Stimulated activated CD8-positive, alpha-beta memory T cell treated with anti-CD3 and anti-CD28 coated beads, Interleukin-15, amount 100 ng/mL, for 48 hours (primary cell): Measurements from ENCODE around the gene SEPTIN5.
A peak's percentile ranks its signal among the peaks of the same experiment; 100 is the strongest.

Experiments used
- DNase-seq, 2 donors: peaks; one replicate each; pipeline ENCODE4 v3.0.0-alpha.2; 2020; ENCODE audit warnings: low read depth in 2 of 2

Gene SEPTIN5

DNA sequence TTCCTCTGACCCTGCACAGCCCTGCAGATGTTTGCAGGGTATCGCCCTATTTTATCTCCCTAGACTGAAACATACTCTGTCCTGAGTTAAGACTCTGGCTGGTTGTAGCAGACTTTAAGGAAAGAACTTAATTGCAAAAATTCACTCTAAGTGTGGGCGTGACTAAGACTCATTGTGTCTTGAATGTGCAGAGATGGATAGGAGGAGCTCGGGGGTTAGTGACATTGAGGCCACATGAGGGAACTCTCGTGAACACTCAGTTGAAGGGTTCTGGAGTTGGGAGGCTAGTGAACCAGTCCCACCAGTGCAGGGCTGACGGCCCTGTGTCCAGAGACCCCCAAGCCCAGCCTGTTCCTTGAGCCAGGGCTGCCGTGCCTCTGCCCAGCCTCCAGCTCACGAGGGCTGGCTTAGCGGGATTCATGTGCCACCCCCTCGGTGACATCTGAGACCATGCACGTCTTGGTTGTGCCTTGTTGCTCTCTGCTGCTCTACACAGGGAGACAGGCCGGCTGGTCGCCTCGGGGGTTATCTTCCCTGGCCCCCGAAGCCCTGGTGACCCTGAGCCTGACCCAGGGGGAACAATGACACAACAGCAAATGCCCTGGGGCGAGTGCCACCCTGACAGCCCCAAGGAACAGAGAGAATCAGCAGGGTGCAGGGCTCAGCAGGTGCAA is 34.8 kb downstream of the SEPTIN5 start:
- DNase-seq, result no peak

DNA sequence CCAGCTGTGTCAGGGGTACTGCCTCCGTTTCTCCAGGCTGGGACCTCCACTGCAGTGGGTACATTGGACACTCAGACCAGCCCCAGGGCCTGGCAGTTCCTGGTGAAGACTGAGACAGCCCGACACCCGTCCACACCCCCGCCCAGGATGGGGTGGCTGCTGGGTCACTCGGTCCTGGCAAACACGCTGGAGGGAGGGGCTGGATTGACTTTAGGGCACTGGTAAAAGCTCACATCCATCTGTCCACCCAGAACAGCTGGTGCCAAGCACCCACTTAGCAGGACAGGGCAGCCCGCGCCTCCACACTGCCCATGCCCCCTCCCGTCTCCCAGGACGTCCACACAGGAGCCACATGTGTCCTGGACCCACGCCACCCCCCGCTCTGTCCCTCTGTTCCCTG is 35.6 kb downstream of the SEPTIN5 start:
- no peak for DNase-seq

DNA sequence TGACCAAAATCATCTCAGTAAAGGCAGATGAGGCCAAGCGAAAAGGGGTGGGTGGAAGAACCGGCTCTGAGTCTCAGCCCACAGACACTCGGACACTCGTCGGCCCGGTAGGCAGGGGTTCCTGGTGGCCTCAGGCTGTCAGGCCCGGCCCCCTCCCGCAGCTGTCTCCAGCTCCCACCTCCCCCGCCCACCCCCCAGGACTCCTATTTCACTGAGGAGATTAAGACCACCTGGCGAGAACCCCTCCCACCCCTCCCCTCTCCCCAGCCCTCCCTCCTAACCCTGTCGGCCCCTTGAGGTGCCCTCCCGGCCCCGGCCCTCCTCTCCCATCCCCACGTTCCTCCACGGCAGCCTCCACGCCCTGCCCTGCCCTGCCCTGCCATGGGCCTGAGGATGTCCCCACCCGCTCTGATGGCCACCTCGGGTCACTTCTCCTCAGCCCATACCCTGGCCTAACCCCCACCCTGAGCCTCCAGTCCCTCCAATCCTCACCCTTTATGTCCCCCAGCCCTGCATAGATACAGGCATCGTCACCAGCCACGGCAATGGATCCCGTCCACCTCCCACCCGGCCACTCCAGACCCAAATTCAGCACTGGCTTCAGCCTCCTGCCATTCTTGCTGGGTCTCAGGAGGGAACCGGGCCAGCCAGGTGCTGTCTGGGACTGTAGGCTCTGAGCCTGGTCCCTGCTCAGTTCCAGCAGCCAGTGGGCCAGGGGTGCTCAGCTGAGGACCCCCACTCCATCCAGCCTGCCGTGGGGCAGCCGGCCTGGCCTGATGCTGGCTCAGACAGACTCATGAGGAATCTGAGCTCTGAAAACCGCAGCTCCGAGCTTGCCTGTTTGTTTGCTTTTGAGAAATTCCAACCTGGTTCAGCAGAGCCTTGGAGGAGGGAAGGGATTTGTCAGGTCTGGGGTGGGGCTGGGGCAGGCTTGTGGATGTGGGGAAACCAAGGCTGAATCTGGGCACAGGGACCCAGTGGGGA is 36.5 kb downstream of the SEPTIN5 start:
- no peak for DNase-seq

DNA sequence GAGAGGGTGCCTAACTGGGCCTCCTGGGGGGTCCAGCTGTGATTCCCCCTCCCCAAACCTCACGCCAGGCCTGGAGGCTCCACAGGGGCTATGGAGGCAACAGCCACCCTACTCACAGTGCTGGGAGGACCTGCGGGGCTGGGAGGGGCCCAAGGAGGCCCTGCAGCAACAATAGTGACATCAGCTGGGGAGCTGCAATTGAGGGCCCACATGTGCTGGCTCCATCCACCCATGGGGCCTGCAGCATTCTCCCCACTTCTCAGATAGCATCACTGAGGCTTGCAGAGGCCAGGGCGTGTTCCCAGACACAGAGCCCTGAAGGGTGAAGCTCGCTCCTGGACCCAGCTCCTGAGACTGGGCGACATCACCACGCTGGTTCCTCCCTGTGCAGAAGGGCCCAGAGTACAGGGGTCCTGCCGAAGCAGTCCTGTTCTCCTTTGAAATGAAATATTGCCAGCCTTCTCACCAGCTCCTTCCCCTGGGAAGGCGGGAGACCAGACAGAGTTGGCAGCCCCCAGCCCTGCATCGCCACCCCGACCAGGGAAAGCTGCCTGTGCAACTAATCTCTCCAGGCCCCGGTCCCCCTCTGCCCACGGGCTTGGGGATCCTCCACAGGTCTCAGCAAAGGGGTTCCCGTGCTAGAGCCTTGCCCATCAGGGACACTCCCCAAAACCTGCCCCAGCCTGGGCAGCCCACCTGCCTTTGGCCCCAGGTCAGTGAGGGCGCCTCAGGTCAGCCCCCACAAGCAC is 37.4 kb downstream of the SEPTIN5 start:
- no peak for DNase-seq

DNA sequence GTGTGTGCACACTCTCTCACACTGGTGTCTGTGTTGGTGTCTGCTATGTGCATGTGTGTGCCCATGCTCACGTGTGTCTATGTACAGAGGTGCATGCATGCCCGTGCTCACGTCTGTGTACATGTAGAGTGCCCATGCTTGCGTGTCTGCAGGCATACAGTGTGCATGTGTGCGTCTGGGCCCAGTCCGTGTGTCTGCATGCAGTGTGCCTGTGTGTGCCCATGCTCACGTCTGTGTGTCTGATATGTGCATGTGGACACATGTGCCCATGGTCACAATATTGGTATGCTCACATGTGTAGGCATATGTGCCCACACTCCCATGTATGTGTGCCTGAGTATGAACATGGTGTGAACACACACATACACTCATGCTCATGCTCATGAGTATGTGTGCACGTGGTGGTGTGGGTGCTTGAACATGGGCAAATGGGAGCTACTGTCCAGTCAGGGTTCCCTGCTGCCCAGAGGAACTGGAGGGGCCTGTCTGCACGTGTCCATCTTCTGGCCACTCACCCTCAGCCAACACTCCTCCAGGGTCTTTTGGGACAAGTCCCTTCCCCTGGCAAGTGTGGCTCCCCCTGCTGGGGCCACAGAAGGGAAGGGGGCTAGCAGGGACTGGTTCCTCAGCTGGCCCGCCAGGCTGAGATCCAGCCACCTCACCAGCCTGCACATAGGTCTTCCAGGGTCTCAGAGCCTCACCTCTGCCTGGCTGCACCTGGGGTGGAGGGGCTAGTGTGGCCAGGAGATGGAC is 39.0 kb downstream of the SEPTIN5 start:
- no peak for DNase-seq

DNA sequence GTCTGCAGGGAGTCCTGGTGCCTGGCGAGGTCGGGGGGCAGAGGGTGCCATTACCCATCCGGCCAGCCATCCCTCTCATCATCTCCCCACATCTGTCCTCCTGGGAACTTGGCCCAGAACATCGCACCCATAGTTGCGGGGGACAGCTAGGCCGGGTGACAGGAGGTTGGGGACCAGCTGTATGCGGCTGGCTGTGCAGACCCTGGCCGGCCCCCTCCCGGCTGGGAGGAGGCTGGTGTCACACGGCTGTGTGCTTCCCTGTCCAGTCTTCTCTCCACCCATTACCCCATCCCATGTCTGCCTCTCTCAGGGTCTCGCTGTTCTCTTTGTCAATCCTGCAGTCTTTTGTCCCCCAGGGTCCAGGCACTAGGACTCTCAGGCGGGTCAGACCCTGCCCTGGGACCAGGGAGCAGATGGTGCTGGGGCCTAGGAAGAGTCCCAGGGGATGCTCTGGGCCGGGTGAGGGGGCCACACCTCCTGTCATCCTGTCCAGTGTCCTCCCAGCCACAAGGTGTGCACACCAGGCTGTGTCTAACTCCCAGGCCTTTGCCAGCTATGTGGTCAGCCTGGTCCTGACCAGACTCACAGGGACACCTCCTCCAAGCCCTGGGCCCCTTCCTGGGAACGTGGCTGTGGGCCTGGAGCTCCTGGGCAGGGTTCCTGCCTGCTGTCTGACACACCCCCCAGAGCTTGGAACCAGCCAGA is 39.8 kb downstream of the SEPTIN5 start:
- no peak for DNase-seq

DNA sequence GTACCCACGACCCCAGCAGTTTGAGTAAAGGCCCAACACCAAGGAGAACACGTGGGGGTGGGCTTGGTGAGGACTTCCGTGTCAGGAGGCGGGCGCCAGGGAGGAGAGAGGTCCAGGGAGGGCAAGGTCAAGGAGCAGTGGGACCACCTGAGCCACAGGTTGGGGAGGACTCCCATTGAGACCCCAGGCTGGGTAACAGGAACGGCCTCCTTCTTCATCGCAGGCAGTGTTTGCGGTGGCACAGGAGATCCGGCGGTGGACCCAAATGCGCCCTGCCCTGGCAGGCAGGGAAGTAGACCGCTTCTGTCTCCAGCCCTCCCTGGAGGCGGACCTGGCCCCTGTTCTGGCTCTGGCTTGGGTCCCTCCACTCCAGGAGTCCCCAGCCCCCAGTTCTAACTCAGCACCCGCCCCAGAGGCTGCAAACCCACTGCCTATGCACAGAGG is 40.4 kb downstream of the SEPTIN5 start:
- no peak for DNase-seq

DNA sequence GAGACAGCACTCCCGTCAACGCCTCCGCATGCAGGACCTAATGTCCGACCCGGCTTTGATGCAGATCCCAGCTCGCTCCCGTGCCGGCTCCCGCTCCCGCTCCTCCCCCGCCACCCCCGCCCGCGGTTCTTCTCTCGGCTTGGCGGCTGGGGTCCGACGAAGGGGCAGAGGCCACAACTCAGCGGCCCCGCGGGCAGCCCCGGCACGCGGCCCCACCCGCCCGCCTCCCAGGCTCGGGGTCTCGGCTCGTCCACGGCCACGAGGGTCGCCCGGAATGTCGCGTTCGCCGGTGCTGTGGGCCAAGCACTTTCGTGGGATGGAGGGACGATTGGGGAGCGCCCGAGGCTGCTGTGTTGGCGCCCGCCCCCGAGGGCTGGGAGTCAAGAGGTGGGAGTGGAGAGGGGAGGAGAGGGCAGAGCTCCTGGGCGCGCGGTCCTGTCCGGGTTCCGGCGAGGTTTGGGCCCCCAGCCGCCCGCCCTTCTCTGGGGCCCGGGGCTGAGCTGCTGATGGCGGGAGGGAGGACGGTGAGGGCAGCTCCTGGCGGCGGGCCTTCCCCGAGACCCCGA is 40.9 kb downstream of the SEPTIN5 start:
- no peak for DNase-seq

DNA sequence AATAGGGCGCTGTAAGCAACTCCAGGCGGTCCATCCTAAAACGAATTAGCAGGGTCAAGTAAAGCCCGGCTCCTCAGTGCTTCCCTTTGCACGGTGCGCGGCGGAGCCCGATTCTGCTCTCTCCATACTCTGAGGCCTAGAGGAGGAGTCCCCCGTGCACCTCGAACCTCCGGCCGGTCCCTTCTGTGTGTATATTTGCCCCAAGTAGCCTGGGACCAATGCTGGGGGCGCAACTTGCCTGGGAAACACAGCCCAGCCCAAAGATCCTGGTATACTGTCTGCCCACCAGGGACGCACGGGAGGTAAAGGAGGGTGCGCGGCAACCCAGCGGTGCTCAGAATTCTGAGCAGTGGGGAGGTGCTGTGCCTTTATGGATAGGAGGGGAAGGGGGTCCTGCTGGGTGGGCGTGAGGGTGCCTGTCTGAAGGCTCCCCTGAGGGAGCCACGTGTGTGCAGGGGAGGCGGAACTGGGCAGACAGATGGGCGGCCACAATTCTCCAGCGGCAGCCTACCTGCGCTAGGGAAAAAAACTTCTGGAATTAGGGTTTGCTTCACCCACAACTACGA is 41.5 kb downstream of the SEPTIN5 start:
- DNase-seq, result no peak

DNA sequence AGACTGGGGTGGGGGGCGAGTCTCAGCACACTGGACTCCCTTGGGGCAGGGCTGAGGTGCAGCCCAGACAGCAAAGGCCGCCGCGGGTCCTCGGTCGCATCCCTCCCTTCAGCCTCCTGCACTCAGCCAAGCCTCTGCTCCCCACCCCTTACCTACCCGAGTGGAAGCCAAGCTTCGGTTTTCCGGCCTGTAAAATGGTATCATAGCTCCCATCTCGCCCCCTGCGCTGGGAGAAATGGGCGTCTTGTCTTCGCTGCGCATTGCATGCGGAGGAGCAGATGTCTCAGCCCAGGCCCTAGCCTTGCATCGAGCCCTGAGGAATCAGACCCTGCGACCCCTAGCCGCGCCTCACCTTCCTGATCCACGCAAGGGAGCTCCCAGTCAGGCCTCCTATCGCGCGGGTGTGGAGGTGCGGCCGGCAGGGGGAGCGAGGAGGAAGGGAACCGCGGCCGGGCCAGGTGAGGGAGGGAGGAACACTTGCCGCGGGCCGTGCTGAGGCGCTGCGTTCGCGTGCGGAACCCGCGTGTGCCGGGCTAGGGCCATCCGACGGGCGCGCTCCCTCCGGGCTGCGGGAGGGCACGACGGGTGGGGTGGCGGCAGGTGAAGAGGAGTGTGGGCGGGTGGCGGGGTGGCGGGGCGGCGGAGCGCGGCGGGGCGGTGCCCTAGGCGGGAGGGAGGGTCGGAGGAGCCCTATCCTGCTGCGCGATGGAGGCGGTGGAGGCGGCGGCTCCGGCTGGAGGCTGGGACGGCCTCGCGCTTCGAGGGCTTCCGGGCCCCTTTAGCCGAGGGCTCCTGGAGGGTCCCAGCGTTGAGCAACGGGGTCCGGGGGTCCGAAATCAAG is 42.2 kb downstream of the SEPTIN5 start:
- peak; percentile 22 to 31 for DNase-seq

DNA sequence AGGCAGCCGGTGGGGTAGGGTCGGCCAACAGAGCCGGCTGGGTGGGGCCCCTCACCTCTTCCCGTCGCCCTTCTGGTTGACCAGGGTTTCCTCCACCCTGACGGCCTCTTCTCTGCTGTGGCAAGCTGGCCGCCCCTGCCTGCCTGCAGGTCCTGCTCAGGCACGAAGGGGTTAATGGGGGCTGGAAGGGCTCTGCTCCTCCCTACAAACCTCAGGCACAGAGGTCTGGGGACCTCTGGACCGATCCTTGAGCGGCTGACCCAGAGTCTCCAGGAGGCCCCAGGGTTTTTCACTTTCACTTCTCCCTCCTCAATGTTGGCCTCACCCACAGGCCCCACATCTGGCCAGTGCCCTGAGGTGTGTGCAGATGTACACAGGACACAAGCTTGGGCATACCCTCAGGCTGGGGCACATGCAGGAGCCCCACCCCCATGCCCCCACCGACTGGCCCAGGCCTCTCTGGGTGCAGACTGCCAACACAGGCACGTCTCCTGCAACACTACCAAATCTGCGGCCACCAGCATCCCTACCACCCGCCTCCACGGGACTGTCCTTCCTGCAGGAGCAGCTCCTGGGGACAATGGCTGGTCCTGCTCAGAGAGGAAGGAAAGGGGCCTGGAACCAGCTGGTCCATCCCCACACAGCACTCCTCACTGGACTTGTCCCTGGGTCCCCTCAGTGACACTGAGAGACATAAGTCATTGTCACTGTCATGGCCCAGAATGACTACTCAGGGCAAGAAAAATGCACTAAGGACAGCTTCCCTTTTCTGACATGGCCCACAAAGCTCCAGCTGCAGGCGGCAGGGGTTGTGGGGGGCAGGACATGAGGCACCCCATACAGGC is 43.1 kb downstream of the SEPTIN5 start:
- DNase-seq, result no peak

DNA sequence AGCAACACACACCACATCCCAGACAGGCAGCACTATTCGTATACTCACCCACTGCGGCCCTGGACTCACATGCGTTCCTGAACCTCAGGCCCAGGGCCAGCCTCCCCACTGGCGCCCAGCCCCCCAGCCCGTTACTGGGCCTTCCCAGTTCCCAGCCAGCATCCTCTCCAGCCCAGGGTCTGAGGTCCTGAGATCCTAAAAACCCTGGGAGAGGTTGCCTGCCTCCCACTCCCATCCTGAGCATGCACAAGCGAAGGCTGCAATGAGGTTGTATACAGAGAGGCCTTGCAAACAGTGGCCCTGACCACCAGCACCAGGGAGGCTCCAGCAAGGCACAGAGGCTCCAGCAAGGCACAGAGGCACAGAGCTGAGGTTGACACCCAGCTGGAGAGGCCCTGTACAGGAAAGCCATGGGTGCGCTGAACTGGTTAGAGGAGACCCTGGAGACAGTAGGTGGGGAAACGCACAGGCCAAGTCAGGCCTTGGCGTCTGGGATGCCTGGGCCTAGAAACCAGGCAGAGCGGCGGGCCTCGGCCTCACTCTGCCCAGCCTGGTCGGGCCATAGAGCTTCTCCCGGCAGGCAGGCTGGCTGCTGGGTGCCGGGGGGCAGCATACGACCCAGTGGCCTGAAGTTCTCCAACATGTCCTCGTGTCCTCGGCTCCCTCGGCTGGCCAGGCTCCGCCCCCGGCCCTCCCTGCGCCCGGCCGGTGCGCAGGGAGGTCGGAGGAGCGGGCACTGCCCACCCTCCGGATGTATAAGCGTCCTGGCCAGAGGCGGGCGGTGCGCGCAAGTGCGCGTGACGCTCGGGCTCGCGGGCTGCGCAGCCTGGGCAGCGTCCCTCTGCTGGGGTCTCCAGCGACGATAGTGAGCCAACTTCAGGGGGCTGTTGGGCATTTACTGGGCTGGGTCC is 43.9 kb downstream of the SEPTIN5 start:
- DNase-seq, result no peak

DNA sequence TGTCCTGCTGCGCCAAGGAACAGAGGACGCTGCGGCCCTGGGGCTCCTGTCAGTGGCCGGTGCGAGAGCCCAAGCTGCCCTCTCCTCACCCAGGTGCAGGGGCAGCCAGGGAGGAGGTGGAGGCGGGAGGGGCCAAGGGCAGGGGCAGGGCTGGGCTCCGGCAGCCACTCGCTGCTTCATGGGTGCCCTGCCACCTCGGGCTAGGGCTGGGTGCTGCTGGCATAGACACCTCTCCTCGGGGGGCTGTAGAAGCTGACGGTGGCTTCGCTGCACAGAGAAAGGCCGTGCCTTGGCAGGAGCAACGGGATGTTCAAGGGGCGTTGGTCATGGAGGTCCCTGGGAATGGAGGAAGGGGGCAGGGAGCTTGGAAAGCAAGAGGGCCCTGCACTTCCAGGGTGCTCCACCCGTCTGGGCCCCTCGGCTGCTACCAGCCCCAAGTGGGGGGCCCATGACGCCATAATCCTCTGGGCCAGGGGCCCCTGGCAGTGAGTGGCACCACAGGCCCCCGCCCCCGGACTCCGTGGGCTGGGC is 44.7 kb downstream of the SEPTIN5 start:
- DNase-seq, result no peak

DNA sequence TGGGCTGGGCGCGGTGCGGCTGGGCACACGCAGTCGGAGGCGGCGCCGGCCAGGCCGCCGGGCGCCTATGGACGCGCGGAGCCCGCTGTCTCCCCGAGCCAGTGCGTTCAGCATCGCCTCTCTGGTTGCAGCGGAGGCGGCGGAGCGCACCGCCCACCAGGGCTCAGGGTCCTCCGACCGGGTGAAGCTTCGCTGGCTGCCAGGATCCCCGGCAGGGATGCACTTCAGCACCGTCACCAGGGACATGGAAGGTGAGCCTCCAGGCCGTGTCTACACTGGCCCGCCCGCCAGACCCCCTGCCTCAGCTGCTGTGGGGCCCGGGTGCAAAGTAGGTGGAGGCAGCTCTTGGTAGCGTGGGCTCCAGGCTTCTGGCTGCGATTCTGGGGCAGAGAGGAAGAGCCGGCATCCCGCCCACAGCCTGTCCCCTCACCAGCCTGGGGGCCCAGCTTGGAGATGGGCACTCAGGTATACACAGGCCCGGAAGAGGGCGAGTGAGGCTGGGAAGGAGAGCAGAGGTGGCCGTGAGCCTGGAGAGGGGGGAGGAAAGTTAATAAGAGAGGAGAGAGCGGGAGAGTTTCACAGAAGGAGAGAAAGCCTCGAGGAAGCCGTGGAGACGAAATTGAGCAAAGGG is 45.2 kb downstream of the SEPTIN5 start:
- DNase-seq, result no peak

DNA sequence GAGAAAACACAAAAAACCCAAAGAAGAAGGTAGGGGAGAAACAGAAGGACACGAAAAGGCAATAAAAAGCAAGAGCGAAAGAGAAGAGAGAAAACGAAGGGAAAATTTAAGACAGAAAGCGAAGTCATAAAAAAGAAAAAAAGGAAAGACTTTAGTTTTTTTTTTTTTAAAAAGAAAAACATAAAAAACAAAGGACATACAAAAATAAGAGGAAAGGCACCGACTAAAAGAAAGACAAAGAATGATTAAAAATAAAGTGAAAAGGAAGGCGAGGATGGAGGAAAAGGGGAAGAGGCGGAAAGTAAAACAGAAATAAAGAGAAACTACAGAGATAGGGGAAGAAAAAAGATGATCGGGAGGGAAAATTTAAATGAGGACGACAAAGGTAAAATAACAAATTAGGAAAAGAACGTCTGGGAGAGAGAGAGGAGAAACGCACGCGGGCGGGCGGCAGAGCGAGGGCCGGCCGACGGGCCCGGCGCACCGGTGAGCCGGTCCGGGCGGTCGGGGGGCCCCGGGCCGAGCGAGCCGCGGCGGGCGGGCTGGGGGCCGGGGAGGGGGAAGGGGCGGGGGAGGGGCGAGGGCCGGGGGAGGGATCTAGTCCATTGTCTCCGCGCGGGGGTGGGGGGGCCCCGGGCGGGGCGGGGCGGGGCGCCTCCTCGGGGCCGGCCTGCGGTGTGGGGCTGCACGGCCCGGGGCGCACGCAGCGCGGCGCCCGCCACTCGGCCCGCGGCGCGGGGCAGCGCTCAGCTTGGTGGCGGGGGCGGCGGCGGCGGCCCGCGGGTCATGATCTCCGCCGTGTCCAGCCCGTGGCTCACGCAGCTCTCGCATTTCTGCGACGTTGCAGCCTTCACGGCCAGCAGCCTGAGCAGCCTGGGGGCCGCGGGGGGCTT is 46.0 kb downstream of the SEPTIN5 start, which contains the start of gene TBX1:
Gene TBX1 (plus strand): TSS at position 721 of the 893 bp plus-strand sequence. CDS start 66 bp downstream, at position 787.
- DNase-seq, result no peak
